ENCODE data around the gene NSG2.

The NSG2 gene

GRCh38 chr5:174058433-174059122, 13.1 kb downstream of the NSG2 start:
- in situ Hi-C loops (cut with MboI; ENCODE audit: low sequenced_read_pairs): no loop called here

GRCh38 chr5:174059247-174059646, 13.7 kb downstream of the NSG2 start:
- in situ Hi-C loops (cut with MboI; ENCODE audit: low sequenced_read_pairs): no loop called here

GRCh38 chr5:174063082-174063756, 17.7 kb downstream of the NSG2 start:
- in situ Hi-C loops (cut with MboI; ENCODE audit: low sequenced_read_pairs): no loop called here

GRCh38 chr5:174064171-174064570, 18.7 kb downstream of the NSG2 start:
- in situ Hi-C loops (cut with MboI; ENCODE audit: low sequenced_read_pairs): no loop called here

GRCh38 chr5:174065528-174066197, 20.2 kb downstream of the NSG2 start:
- in situ Hi-C loops (cut with MboI; ENCODE audit: low sequenced_read_pairs): no loop called here

GRCh38 chr5:174067499-174067898, 22.0 kb downstream of the NSG2 start:
- in situ Hi-C loops (cut with MboI; ENCODE audit: low sequenced_read_pairs): no loop called here

- in situ Hi-C loops (cut with MboI; ENCODE audit: low sequenced_read_pairs): no loop called here
These were observed 26.0 kb downstream of the NSG2 start for GRCh38 chr5:174071484-174071883.

GRCh38 chr5:174073122-174073660, 27.7 kb downstream of the NSG2 start:
- in situ Hi-C loops (cut with MboI; ENCODE audit: low sequenced_read_pairs): no loop called here

GRCh38 chr5:174074369-174074768, 28.9 kb downstream of the NSG2 start:
- in situ Hi-C loops (cut with MboI; ENCODE audit: low sequenced_read_pairs): no loop called here

- in situ Hi-C loops (cut with MboI; ENCODE audit: low sequenced_read_pairs): no loop called here
These were observed 32.9 kb downstream of the NSG2 start for GRCh38 chr5:174078416-174078815.

- in situ Hi-C loops (cut with MboI; ENCODE audit: low sequenced_read_pairs): no loop called here
These were observed 36.8 kb downstream of the NSG2 start for GRCh38 chr5:174082286-174082685.

GRCh38 chr5:174083056-174083827, 37.7 kb downstream of the NSG2 start:
- in situ Hi-C loops (cut with MboI; ENCODE audit: low sequenced_read_pairs): no loop called here

GRCh38 chr5:174084691-174085154, 39.2 kb downstream of the NSG2 start:
- in situ Hi-C loops (cut with MboI; ENCODE audit: low sequenced_read_pairs): no loop called here

GRCh38 chr5:174086751-174087150, 41.2 kb downstream of the NSG2 start:
- in situ Hi-C loops (cut with MboI; ENCODE audit: low sequenced_read_pairs): no loop called here

GRCh38 chr5:174087783-174088182, 42.3 kb downstream of the NSG2 start:
- in situ Hi-C loops (cut with MboI; ENCODE audit: low sequenced_read_pairs): no loop called here

GRCh38 chr5:174090129-174090528, 44.6 kb downstream of the NSG2 start:
- in situ Hi-C loops (cut with MboI; ENCODE audit: low sequenced_read_pairs): no loop called here

GRCh38 chr5:174093123-174093522, 47.6 kb downstream of the NSG2 start:
- in situ Hi-C loops (cut with MboI; ENCODE audit: low sequenced_read_pairs): no loop called here

GRCh38 chr5:174094857-174095606, 49.5 kb downstream of the NSG2 start:
- in situ Hi-C loops (cut with MboI; ENCODE audit: low sequenced_read_pairs): no loop called here

- in situ Hi-C loops (cut with MboI; ENCODE audit: low sequenced_read_pairs): no loop called here
These were observed 51.1 kb downstream of the NSG2 start for GRCh38 chr5:174096619-174097018.

- in situ Hi-C loops (cut with MboI; ENCODE audit: low sequenced_read_pairs): no loop called here
These were observed 52.1 kb downstream of the NSG2 start for GRCh38 chr5:174097486-174098185.
